ENCODE measurements around the gene CNNM4.
A peak's percentile ranks its signal among the peaks of the same experiment; 100 is the strongest.

CNNM4 gene

GRCh38 chr2:96770442-96771202, 9.9 kb downstream of the CNNM4 start:
- Histone ChIP-seq H3K36me3 (ENCODE audit: insufficient read depth, low read length) (peaks cover 14% of the 10 kb centered on the region; the same call in 1 of the 2 replicates), H4K20me1 (ENCODE audit: insufficient read depth, low read length) (no peaks in the 10 kb centered on the region), H3K9me3 (ENCODE audit: insufficient read depth, low read length, severe bottlenecking) (no peaks in the 10 kb centered on the region), H3K4me3 (ENCODE audit: low read depth in 1 of 2, low read length in 2 of 2) (no peak overlapping the region), H2AFZ (ENCODE audit: low read depth, low read length) (no peak overlapping the region), H3K4me1 (ENCODE audit: insufficient read depth, low read length) (peaks cover 42% of the 10 kb centered on the region), H3K4me2 (ENCODE audit: insufficient read depth, low read length) (no peak overlapping the region), H3K79me2 (ENCODE audit: insufficient read depth, low read length) (peaks cover 38% of the 10 kb centered on the region), H3K27me3 (ENCODE audit: insufficient read depth, low read length, poor library complexity) (no peaks in the 10 kb centered on the region), H3K27ac (ENCODE audit: low read length) (no peak overlapping the region), H3K9ac (ENCODE audit: low read depth, low read length) (no peak overlapping the region)
- DNase-seq: no peak
- TF ChIP-seq EZH2 (IDR thresholded peaks at IDR 0.05; ENCODE audit: borderline replicate concordance, low read depth, low read length, severe bottlenecking) (no peak), CTCF (IDR thresholded peaks at IDR 0.05; ENCODE audit: borderline replicate concordance, extremely low read depth, low read length, poor library complexity, severe bottlenecking) (no peak)
- ATAC-seq (ENCODE audit: insufficient read depth, low read depth): no peak

DNA sequence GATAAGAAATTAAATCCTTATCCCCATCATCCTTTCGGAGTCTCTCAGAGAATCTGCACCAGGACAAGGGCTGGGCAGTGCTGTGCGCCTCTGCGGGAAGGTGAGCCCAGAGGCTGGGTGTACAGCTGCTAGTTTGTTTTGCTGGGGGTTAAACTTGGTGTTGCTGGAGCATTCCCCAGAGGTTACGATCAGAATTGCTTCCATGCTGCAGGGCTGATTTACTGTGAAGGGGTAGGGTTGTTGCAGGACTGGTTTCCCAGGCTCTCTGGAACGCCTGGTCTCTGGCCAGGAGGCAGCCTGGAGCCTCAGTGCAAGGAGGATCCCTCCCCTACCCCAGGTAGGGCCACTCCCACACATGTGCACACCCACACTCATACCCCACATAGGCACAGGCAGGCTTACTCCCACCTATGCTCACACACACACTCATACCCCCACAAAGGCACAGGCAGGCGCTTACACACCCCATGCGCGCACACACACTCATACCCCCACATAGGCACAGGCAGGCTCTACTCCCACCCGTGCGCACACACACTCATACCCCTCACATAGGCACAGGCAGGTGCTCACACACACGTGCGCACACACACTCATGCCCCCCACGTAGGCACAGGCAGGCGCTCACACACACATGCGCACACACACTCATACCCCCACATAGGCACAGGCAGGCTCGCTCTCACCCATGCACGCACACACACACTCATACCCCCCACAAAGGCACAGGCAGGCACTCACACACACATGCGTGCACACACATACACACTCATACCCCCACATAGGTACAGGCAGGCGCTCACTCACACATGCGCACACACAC, 11.3 kb downstream of the CNNM4 start:
- TF ChIP-seq EZH2 (IDR thresholded peaks at IDR 0.05; ENCODE audit: borderline replicate concordance, low read depth, low read length, severe bottlenecking): no peak
- no peak for TF ChIP-seq CTCF (IDR thresholded peaks at IDR 0.05; ENCODE audit: borderline replicate concordance, extremely low read depth, low read length, poor library complexity, severe bottlenecking)
- Histone ChIP-seq H3K36me3 (ENCODE audit: insufficient read depth, low read length) (peaks cover 11% of the 10 kb centered on the region; the same call in 1 of the 2 replicates), H3K9me3 (ENCODE audit: insufficient read depth, low read length, severe bottlenecking) (no peaks in the 10 kb centered on the region), H2AFZ (ENCODE audit: low read depth, low read length) (no peak overlapping the region), H3K4me2 (ENCODE audit: insufficient read depth, low read length) (no peak overlapping the region), H4K20me1 (ENCODE audit: insufficient read depth, low read length) (no peaks in the 10 kb centered on the region), H3K9ac (ENCODE audit: low read depth, low read length) (no peak overlapping the region), H3K4me1 (ENCODE audit: insufficient read depth, low read length) (peaks cover 33% of the 10 kb centered on the region), H3K27me3 (ENCODE audit: insufficient read depth, low read length, poor library complexity) (no peaks in the 10 kb centered on the region), H3K4me3 (ENCODE audit: low read depth in 1 of 2, low read length in 2 of 2) (no peak overlapping the region), H3K79me2 (ENCODE audit: insufficient read depth, low read length) (peaks cover 27% of the 10 kb centered on the region), H3K27ac (ENCODE audit: low read length) (peak overlapping the region; percentile 44; the same call in 1 of the 2 replicates)
- DNase-seq (no peak), ATAC-seq (ENCODE audit: insufficient read depth, low read depth) (no peak)

GRCh38 chr2:96772903-96773671, 12.4 kb downstream of the CNNM4 start:
- Histone ChIP-seq H3K36me3 (ENCODE audit: insufficient read depth, low read length) (peaks cover 6% of the 10 kb centered on the region; the same call in 1 of the 2 replicates), H3K79me2 (ENCODE audit: insufficient read depth, low read length) (peaks cover 22% of the 10 kb centered on the region), H3K4me3 (ENCODE audit: low read depth in 1 of 2, low read length in 2 of 2) (peak overlapping the region in 1 of 2 experiments; percentile 45; a peak in 2 of 4 replicates), H3K4me2 (ENCODE audit: insufficient read depth, low read length) (peak overlapping the region; percentile 74), H3K27ac (ENCODE audit: low read length) (peak overlapping the region; percentile 69), H3K9ac (ENCODE audit: low read depth, low read length) (peak overlapping the region; percentile 44), H3K9me3 (ENCODE audit: insufficient read depth, low read length, severe bottlenecking) (no peaks in the 10 kb centered on the region), H4K20me1 (ENCODE audit: insufficient read depth, low read length) (no peaks in the 10 kb centered on the region), H3K27me3 (ENCODE audit: insufficient read depth, low read length, poor library complexity) (no peaks in the 10 kb centered on the region), H2AFZ (ENCODE audit: low read depth, low read length) (no peak overlapping the region), H3K4me1 (ENCODE audit: insufficient read depth, low read length) (peaks cover 27% of the 10 kb centered on the region)
- DNase-seq: no peak
- TF ChIP-seq CTCF (IDR thresholded peaks at IDR 0.05; ENCODE audit: borderline replicate concordance, extremely low read depth, low read length, poor library complexity, severe bottlenecking) (no peak), EZH2 (IDR thresholded peaks at IDR 0.05; ENCODE audit: borderline replicate concordance, low read depth, low read length, severe bottlenecking) (no peak)
- ATAC-seq (ENCODE audit: insufficient read depth, low read depth): no peak

All from DND-41 (cell line).